Nephron (organoid): ENCODE data around the gene TBRG1.
A peak's percentile ranks its signal among the peaks of the same experiment; 100 is the strongest.

ENCODE experiments used
- H3K27ac Mint-ChIP-seq, 3 experiments: 2 replicates each; pipeline ENCODE4 v1.8.0; 2020; ENCODE audit warnings: mixed read lengths in 3 of 3, mild to moderate bottlenecking in 2 of 3, moderate library complexity in 1 of 3
- H3K27me3 Mint-ChIP-seq: 2 replicates; pipeline ENCODE4 v1.8.0; 2021; ENCODE audit warnings: low read depth, mild to moderate bottlenecking, moderate library complexity, mixed read lengths
- H3K36me3 Mint-ChIP-seq: 2 replicates; pipeline ENCODE4 v1.8.0; 2020; ENCODE audit warnings: low read depth, mixed read lengths
- H3K4me1 Mint-ChIP-seq: 2 replicates; pipeline ENCODE4 v1.8.0; 2020; ENCODE audit warnings: mixed read lengths
- H3K4me3 Mint-ChIP-seq, 3 experiments: 2 replicates each; pipeline ENCODE4 v1.8.0; 2020; ENCODE audit warnings: mild to moderate bottlenecking in 3 of 3, mixed read lengths in 3 of 3, moderate library complexity in 2 of 3
- H3K9me3 Mint-ChIP-seq: 2 replicates; pipeline ENCODE4 v1.8.0; 2020; ENCODE audit warnings: mixed read lengths
- CTCF ChIP-seq, 3 experiments: fragments of 200-600 bp; sonication (generic); IDR thresholded peaks; one replicate each; pipeline ENCODE4 v1.5.0; 2021; ENCODE audit warnings: antibody characterized with exemption in 3 of 3; ENCODE audit not compliant: unreplicated experiment in 3 of 3

Gene TBRG1

GRCh38 chr11:124583781-124584180 lies 38.9 kb upstream of the TBRG1 start:
- Mint-ChIP-seq H3K4me1 (no peaks in the 10 kb centered on the region), H3K36me3 (no peaks in the 10 kb centered on the region), H3K27ac (no peak overlapping the region), H3K4me3 (no peak overlapping the region), H3K27me3 (no peaks in the 10 kb centered on the region), H3K9me3 (no peaks in the 10 kb centered on the region)
- no peak for TF ChIP-seq CTCF (IDR thresholded peaks at IDR 0.05; ENCODE audit: unreplicated experiment in 3 of 3)

DNA sequence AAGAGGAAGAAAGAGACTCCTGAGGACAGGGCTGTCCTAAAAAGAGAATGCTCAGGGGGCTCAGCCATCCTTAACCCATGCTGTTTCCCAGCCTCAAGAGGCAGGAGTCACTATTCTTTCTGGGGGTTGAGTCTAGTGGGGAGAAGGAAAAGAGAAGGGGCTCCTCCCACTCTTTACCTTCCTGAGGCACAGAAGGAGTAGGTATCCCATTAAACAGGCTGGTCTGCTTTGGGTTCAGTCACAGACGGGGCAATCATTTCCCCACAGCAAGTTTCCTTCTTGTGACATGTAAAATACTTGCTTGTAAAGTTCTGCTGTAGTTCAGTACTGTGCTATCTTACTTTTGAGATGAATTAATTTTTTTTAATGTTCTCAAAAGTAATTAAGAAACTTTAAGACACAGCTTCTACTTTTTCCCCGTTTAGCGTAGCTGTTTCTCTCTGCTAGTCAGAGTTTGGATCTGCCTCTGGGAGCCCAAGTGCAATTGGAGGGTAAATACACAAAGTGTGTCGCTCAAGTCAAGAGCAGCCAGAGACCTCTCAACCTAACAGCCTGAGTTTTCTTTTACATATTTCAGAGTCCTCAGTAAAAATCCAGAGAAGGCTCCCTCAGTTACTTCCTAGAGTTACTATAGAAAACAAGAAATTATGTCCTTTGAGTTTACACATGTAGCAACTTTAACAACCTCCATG lies 37.8 kb upstream of the TBRG1 start:
- TF ChIP-seq CTCF (IDR thresholded peaks at IDR 0.05; ENCODE audit: unreplicated experiment in 3 of 3): no peak
- Mint-ChIP-seq H3K27ac (no peak overlapping the region), H3K4me1 (no peaks in the 10 kb centered on the region), H3K4me3 (no peak overlapping the region), H3K9me3 (no peaks in the 10 kb centered on the region), H3K36me3 (no peaks in the 10 kb centered on the region), H3K27me3 (no peaks in the 10 kb centered on the region)

- no peak overlapping the region for H3K4me3 Mint-ChIP-seq
- H3K4me1 Mint-ChIP-seq: no peaks in the 10 kb centered on the region
Measured at GRCh38 chr11:124586238-124586860, 36.3 kb upstream of the TBRG1 start.

DNA sequence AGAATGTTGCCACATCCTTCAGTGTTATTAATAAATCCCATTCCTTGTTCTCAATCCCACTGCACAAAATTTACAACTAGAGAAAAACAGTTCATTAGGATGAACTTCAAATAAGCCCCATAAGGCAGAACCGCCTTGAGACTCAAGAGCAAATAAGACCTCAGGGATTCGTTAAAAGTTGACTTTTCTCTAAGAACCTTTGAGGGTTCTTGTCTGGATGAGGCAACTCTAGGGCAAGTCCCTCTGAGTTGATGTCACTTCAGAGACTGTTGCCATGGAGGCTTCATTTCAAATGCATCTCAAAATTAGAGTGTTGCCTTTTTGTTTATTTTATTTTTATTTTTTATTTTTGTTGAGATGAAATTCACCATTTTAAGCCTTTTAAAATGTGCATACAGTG lies 31.2 kb upstream of the TBRG1 start:
- H3K27ac Mint-ChIP-seq: no peak overlapping the region
- TF ChIP-seq CTCF (IDR thresholded peaks at IDR 0.05; ENCODE audit: unreplicated experiment in 3 of 3): no peak
- no peaks in the 10 kb centered on the region for H3K27me3 Mint-ChIP-seq
- H3K4me1 Mint-ChIP-seq: no peaks in the 10 kb centered on the region
- no peaks in the 10 kb centered on the region for H3K36me3 Mint-ChIP-seq
- H3K9me3 Mint-ChIP-seq: no peaks in the 10 kb centered on the region
- no peak overlapping the region for H3K4me3 Mint-ChIP-seq

More at GRCh38 chr11:124586238-124586860, 36.3 kb upstream of the TBRG1 start:
- TF ChIP-seq CTCF (IDR thresholded peaks at IDR 0.05; ENCODE audit: unreplicated experiment in 3 of 3): peak; percentile 56 to 64 (median 60)
- H3K36me3 Mint-ChIP-seq: no peaks in the 10 kb centered on the region
- no peak overlapping the region for H3K27ac Mint-ChIP-seq
- no peaks in the 10 kb centered on the region for H3K27me3 Mint-ChIP-seq
- no peaks in the 10 kb centered on the region for H3K9me3 Mint-ChIP-seq

DNA sequence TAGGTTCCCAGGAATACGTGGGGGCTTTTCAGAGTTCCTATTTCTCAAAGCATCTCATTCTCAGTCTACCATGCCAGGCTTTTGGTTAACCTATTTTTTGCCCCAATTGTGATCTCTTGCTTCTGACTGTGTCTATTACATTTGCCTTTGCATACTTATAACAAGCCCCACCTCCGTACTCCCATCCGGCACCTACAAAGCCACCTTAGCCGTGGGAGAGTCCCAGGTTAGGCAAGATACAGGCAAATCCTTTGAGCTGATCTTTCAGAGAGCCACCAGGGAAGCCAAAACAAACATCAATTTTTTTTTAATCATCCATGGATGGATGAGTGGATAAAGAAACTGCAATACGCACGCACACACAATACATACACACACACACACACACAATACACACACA lies 30.0 kb upstream of the TBRG1 start:
- no peaks in the 10 kb centered on the region for H3K4me1 Mint-ChIP-seq
- peaks cover 6% of the 10 kb centered on the region for H3K27me3 Mint-ChIP-seq
- TF ChIP-seq CTCF (IDR thresholded peaks at IDR 0.05; ENCODE audit: unreplicated experiment in 3 of 3): no peak
- H3K9me3 Mint-ChIP-seq: no peaks in the 10 kb centered on the region
- no peak overlapping the region for H3K27ac Mint-ChIP-seq
- H3K4me3 Mint-ChIP-seq: no peak overlapping the region
- H3K36me3 Mint-ChIP-seq: no peaks in the 10 kb centered on the region

- Mint-ChIP-seq H3K27me3 (peaks cover 6% of the 10 kb centered on the region), H3K27ac (no peak overlapping the region), H3K4me1 (no peaks in the 10 kb centered on the region), H3K36me3 (no peaks in the 10 kb centered on the region), H3K4me3 (no peak overlapping the region), H3K9me3 (no peaks in the 10 kb centered on the region)
- TF ChIP-seq CTCF (IDR thresholded peaks at IDR 0.05; ENCODE audit: unreplicated experiment in 3 of 3): no peak
Measured at GRCh38 chr11:124595302-124595701, 27.4 kb upstream of the TBRG1 start.
